ENCODE measurements around the gene AKAP10.

DNA sequence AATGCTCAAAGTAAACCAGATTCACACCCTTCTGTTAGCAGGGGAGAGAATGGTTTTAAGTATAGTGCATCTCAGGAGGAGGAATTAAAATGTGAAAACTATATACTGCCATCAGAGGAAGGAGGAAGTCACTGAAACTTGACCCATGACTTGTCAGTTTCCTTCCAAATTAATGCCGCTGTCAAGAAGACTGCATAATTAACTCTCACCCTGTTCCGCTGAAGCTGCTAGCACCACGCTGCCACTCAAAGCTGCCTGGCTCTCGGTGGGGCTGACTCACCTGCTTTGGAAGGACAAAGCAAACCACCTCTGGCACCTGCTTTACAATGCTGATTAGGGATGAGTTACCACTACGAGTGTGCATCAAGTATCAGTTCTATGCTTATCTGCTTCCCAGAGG lies 72.1 kb downstream of the AKAP10 start:
- no peak for TF ChIP-seq POLR2A (IDR thresholded peaks at IDR 0.05; ENCODE audit: low read length)
- no peak for TF ChIP-seq GATA1 (IDR thresholded peaks at IDR 0.05; ENCODE audit: low read depth, low read length)

Data from erythroblast (primary cell).